SK-N-DZ (cell line): ENCODE data around the gene NOS1. TPM values are rescaled to one million over a fixed set of nuclear protein-coding genes. Genes with fewer than 3 reads are reported as not detected.
"Not testable (repeated sequence)": the region's sequence is repeated elsewhere in the genome, so short reads cannot be mapped to it uniquely, and the experiment has no call there.

Source experiments
- DNase-seq: peaks from one replicate; pipeline ENCODE4 v3.0.0-alpha.2; 2015; ENCODE audit warnings: low spot score
- polyA plus RNA-seq, 2 experiments: library from polyadenylated mRNA; depleted of rRNA; stranded (reverse); fragments of >200 nt; gene quantifications; 2 replicates each; pipeline ENCODE4 v1.2.3, GENCODE V29; 2014

Gene NOS1
- polyA plus RNA-seq (2014; cell fraction: cytosol; rRNA removed): not detected in 2 replicates
- not detected in 2 replicates for polyA plus RNA-seq (2014; cell fraction: nucleus; rRNA removed)

DNA sequence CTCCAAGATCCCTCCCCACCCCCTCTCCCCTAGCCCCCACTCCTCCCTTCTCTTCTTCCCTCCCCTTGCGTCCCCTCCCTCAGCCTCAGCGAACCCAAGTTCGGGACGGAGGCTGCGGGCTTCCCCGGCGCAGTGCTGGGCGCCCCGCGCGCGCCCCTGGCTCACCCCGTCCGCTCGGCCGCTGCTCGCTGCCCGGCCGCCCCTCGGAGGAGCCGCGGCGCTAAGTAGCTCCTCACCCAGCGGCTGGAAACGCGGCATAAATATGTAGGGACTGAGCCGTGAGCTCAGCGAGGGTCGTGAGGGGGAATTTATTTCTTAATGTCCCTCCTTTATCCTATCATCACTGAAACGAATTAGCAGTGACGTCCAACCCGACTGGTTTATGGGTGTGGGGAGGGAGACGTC, at the start of gene NOS1:
NOS1 (minus strand) TSS at position 280 of the 405 bp plus-strand sequence. CDS start 30,557 bp downstream, outside the sequence.
- no peak for DNase-seq

DNA sequence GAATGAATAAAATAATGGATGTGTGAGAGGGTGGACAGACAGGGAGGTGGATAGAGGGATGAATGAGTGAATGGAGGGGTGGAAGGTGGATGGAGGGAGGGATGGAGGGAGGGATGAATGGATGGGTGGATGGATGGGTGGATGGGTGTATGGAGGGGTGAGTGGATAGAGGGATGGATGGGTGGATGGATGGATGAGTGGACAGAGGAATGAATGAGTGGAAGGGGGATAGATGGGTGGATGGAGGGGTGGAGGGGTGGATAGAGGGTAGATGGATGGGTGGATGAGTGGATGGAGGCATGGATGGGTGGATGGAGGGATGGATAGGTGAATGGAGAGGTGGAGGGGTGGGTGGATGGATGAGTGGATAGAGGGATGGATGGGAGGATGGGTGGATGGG, 47.9 kb upstream of the NOS1 start:
- no peak for DNase-seq

DNA sequence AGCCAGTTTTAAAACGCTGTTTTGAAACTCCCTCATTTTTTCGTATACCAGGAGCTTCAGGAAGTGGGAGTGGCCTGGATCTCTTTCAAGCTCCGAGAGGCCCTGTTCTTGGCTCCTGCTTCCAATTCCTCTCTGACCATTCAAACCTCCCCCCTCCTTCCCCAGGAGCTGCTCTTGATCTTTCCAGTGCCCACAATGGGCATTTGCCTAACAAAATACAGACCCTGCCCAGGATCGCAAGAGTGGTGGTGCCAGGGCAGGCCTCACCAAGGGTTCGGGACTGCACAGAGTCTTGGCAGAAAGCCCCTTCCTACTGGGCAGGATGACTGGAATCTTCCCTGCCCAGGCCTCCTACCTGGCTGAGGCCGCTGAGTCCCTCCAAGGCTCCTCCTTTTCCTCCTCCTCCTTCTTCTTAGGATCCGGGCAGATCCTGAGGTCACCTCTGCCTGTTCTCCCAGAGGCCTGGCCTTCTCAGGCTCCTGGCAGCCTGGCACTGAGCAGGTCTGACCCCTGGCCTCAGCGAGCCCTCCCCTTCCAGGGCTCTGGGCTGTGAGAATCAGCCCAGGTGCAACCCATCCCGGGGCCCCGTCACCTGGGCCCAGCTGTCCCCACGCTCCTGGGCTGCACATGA, 46.9 kb upstream of the NOS1 start:
- DNase-seq: no peak

GRCh38 chr12:117404940-117405339, 43.5 kb upstream of the NOS1 start:
- no peak for DNase-seq

DNA sequence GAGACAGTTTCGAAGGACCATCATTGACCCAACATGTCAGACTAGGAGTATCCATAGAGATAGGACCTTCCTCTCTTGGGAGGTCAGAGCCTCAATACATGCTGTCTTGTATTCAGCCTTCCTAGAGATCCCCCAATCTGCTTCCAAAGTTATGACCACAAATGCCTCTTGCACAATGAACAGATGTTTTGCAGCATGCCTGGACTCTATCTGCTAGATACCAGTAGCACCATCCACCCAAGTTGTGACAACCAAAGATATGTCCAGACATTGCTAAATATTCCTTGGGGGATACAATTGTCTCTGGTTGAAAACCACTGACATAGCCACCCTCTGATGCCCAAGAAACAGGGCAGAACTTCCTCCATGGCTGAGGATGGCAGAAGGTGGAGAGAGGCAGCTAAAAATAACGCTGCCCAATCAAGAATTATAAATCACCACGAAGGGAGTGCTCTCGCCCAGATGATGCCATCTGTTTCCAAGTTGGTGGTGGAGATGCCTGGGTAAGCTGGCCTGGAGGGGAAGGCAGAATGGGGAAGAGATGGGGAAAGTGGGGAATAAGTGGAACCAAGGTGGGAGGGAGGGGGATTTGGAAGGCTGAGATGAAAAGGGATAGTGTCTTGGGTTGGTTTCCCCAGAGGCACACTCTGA, 42.9 kb upstream of the NOS1 start:
- DNase-seq: no peak

DNA sequence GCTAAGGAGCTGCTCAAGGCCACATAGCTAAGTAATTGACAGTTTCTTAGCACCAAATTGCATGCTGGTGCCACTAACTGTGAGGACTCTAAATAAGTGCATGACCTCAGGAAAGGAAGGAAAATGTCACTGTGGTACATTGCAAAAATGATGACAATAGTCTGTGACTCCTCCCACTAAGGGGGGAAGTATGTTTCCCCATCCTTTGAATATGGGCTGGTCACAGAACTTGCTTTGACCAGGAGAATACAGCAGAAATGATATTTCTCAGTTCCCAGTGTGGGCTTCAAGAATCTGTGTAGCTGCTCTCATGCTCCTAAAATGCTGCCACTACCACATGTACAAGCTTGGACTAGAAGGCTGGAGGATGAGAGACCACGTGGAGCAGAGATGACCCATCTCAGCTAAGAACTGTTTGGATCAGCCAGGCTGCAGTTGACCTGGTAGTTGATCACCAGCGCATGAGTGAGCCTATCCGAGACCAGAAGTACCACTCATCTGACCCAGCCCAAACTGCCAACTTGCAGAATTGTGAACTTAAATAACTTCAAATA, 42.2 kb upstream of the NOS1 start:
- DNase-seq: no peak

GRCh38 chr12:117402363-117402762, 40.9 kb upstream of the NOS1 start:
- no peak for DNase-seq

GRCh38 chr12:117400912-117401311, 39.5 kb upstream of the NOS1 start:
- no peak for DNase-seq

- not testable (repeated sequence) for DNase-seq
Measured at GRCh38 chr12:117398482-117398881, 37.1 kb upstream of the NOS1 start.

GRCh38 chr12:117395766-117396165, 34.3 kb upstream of the NOS1 start:
- no peak for DNase-seq

GRCh38 chr12:117394491-117394890, 33.1 kb upstream of the NOS1 start:
- no peak for DNase-seq

- DNase-seq: no peak
Measured at GRCh38 chr12:117393656-117394055, 32.2 kb upstream of the NOS1 start.

- no peak for DNase-seq
Measured at GRCh38 chr12:117390866-117391265, 29.4 kb upstream of the NOS1 start.

DNA sequence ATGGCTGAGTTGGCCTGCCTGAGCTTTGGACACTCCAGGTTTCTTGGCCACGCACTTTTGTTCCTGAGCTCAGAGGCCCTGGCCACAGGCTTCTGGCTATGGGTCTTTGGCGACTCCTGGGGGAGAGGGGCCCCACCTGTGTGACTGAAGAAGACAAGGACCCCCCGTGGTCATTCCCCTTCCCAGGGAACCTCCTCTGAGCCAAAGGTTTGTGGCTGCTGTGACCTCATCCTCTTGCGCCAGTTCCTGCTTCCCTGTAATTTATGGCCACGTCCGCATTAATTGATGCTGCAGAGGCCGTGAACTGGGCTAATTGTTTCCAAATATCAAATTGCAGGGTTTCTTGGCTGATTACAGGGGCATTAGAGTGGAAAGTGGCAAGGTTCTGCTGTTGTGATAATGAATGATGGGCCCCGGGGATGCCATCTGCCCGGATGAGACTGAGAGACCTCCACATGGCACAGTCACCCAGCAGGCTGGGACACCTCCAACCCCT, 27.6 kb upstream of the NOS1 start:
- no peak for DNase-seq

GRCh38 chr12:117387832-117388231, 26.4 kb upstream of the NOS1 start:
- DNase-seq: no peak

DNA sequence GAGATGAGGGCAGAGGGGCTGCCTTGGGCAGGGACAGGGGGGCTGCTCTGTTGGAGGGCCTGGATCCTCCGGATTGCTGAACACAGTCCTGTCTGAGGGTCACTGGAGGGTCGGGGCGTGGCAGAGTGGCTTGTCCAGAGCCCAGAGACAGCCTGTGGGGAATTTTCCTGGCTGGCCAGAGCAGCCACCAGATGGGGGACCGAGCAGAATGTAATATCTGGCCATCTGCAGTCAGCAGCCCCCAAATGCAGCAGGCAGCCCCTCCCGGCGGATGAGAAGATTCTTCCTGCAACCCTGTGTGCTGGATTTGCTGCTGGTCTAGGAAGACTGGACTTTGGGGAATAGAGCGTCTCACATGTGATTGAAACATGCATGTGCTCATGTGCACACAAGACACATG, 23.3 kb upstream of the NOS1 start:
- DNase-seq: no peak

- no peak for DNase-seq
Measured at GRCh38 chr12:117380083-117380482, 18.7 kb upstream of the NOS1 start.

- DNase-seq: no peak
Measured at GRCh38 chr12:117377758-117378157, 16.3 kb upstream of the NOS1 start.

DNA sequence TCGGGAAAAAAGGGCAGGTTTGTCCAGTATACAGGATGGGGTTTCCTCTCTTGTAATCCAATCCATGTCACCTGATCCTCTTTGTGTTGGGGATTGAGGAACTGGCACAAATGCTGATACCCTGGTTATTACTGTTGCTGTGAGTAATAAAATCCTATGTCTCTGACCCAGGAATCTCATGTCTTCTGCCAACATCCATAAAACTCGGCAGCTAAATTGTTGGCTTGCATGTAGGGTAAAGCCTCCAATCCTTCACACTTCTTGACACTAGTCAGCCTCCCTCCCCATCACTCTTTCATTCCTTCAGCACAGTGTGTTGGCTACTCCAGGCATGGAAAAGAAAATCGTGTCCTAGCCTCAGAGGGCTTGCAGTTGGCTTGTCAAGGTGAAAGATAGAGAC, 9.2 kb upstream of the NOS1 start:
- no peak for DNase-seq

GRCh38 chr12:117370000-117370399, 8.6 kb upstream of the NOS1 start:
- not testable (repeated sequence) for DNase-seq

DNA sequence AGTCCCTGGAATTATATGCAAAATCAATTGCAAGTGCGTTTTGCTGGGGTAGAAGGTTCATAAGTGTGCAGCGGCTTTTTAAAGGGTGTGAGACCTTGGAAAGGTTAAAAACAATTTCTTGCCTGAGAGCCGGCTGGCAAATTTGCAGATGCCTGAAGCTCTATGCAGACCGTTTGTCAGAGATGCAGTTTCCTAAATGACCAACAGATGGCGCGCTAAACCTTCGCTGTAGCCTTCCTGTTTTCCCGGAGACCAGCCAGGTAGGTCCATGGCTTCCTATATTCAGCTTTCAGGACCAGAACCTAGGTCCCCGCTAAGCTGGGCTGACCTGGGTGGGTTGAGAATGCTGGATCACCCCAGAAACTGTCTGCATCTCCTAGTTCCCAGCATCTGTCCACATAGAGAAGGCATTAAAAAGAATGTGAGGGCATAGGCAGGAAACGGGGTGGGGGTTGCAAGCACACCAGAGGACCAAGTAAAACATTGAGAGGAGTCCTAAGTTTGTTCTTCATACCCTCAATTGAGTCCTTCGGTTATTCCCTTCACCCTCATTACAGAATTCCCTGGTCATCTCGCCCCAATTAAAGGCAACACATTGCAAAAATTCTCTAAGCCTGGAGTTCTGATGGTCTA, 5.7 kb upstream of the NOS1 start:
- DNase-seq: peak; percentile 72

DNA sequence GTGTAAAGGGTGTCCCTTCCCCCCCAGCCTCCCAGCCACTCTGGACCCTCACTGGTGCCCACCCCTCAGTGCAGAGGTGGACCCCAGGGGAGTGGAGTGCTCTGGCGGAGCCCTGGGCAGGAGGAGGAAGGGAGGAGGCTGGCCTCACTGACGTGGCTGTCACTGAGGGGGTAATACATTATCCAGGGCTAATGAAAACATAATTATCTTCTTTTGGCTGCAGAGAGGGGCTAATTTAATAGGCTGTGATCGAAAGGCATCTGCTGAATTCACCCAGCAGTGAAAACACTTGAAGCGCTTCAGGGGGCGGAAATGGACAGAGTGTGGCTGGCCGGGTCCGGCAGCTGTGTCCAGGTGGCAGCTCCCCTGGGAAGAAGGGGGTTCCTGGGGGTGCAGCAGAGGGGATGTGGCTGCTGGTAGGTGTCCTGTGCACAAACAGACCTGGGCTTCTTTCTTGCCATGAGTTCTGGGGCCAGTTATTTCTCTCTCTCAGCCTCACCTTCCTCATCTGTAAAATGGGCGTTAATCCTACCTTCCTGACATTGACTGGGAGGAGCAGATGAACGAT, 3.7 kb upstream of the NOS1 start:
- peak; percentile 74 for DNase-seq
